ENCODE results near the gene EZH1.

GRCh38 chr17:42674755-42675347, 70.0 kb downstream of the EZH1 start:
- TF ChIP-seq CTCF (IDR thresholded peaks at IDR 0.05) (no peak), POLR2A (IDR thresholded peaks at IDR 0.05) (no peak)

All from uterus (tissue), 2 donors.